IMR-90 (cell line): Measurements from ENCODE around the gene SDC3. TPM values are rescaled to one million over a fixed set of nuclear protein-coding genes. Genes with fewer than 3 reads are reported as not detected.

ENCODE experiments used
- ATAC-seq: fragments of 200-7000 bp; cut with Tn5 transposase; 2 replicates; pipeline ENCODE4 v1.9.1; 2020; ENCODE audit warnings: low read depth, mild to moderate bottlenecking, moderate library complexity
- BruUV-seq: library from RNA; stranded (reverse); fragments of 400-500 nt; replicated peaks from 2 replicates; lab custom pipeline; 2021; lab: Mats Ljungman, UMichigan
- CTCF ChIA-PET: fragments of 300-600 bp; formaldehyde crosslinking; extraction: SDS; loops from one replicate; lab custom pipeline; 2021; ENCODE audit warnings: antibody characterized with exemption; lab: Yijun Ruan, JAX
- POLR2A ChIA-PET: fragments of 300-600 bp; sonication (Branson Sonifier 250); formaldehyde crosslinking; loops from one replicate; lab custom pipeline; 2022; ENCODE audit warnings: antibody characterized with exemption; ENCODE audit not compliant: unreplicated experiment; lab: Charles Lee
- DNase-seq: peaks from one replicate; pipeline ENCODE4 v3.0.0; 2013
- H2AFZ ChIP-seq: replicated peaks from 2 replicates; pipeline ENCODE3; 2013; ENCODE audit warnings: low read length, mild to moderate bottlenecking; ENCODE audit not compliant: poor library complexity
- H2AK5ac ChIP-seq: 2 replicates; pipeline ENCODE4 v1.6.1; 2013; ENCODE audit warnings: low read depth, low read length, inconsistent platforms
- H2AK9ac ChIP-seq: replicated peaks from 2 replicates; pipeline ENCODE3; 2013; ENCODE audit warnings: mild to moderate bottlenecking, low read depth, low read length, moderate library complexity; ENCODE audit not compliant: poor library complexity
- H2BK120ac ChIP-seq: 2 replicates; pipeline ENCODE4 v1.6.1; 2013; ENCODE audit warnings: low read depth, low read length, inconsistent platforms
- H2BK15ac ChIP-seq: 3 replicates; pipeline ENCODE4 v1.6.1; 2013; ENCODE audit warnings: low read depth, low read length, inconsistent platforms
- H2BK20ac ChIP-seq: 2 replicates; pipeline ENCODE4 v1.6.1; 2013; ENCODE audit warnings: low read depth, mild to moderate bottlenecking, inconsistent platforms, low read length, moderate library complexity
- H2BK5ac ChIP-seq: 2 replicates; pipeline ENCODE4 v1.6.1; 2013; ENCODE audit warnings: mild to moderate bottlenecking, low read depth, low read length, inconsistent platforms; ENCODE audit not compliant: poor library complexity, severe bottlenecking
- H3K14ac ChIP-seq: replicated peaks from 2 replicates; pipeline ENCODE4 v1.6.1; 2013; ENCODE audit warnings: low read depth, low read length, inconsistent platforms
- H3K18ac ChIP-seq: 2 replicates; pipeline ENCODE4 v1.6.1; 2013; ENCODE audit warnings: low read depth, low read length, control low read depth
- H3K23ac ChIP-seq: 2 replicates; pipeline ENCODE4 v1.6.1; 2013; ENCODE audit warnings: low read depth, low read length, inconsistent platforms
- H3K27ac ChIP-seq: 2 replicates; pipeline ENCODE4 v1.5.1; 2013; ENCODE audit warnings: mild to moderate bottlenecking, control low read depth, low read length; ENCODE audit not compliant: insufficient read depth
- H3K27me3 ChIP-seq: 2 replicates; pipeline ENCODE4 v1.6.1; 2013; ENCODE audit warnings: low read length; ENCODE audit not compliant: control insufficient read depth, insufficient read depth
- H3K36me3 ChIP-seq: 2 replicates; pipeline ENCODE4 v1.6.1; 2013; ENCODE audit warnings: low read length, mixed read lengths; ENCODE audit not compliant: control insufficient read depth, insufficient read depth
- H3K4ac ChIP-seq: 2 replicates; pipeline ENCODE4 v1.6.1; 2013; ENCODE audit warnings: low read depth, low read length, inconsistent platforms
- H3K4me1 ChIP-seq: 2 replicates; pipeline ENCODE4 v1.6.1; 2013; ENCODE audit warnings: low read length, mixed read lengths; ENCODE audit not compliant: control insufficient read depth, insufficient read depth
- H3K4me2 ChIP-seq: 2 replicates; pipeline ENCODE4 v1.6.1; 2013; ENCODE audit warnings: low read depth, mild to moderate bottlenecking, control low read depth, low read length, moderate library complexity
- H3K4me3 ChIP-seq: 2 replicates; pipeline ENCODE4 v1.5.1; 2013; ENCODE audit warnings: low read depth, mild to moderate bottlenecking, control low read depth, low read length, moderate library complexity; ENCODE audit not compliant: insufficient read depth
- H3K56ac ChIP-seq: 2 replicates; pipeline ENCODE4 v1.6.1; 2013; ENCODE audit warnings: low read length, inconsistent platforms; ENCODE audit not compliant: insufficient read depth; ENCODE audit errors: extremely low read depth
- H3K79me1 ChIP-seq, 2 experiments: 2 replicates each; pipeline ENCODE4 v1.6.1; 2013; ENCODE audit warnings: low read length in 2 of 2, inconsistent platforms in 1 of 2, low read depth in 1 of 2
- H3K9ac ChIP-seq: 2 replicates; pipeline ENCODE4 v1.6.1; 2013; ENCODE audit warnings: low read depth, low read length, control low read depth
- H3K9me1 ChIP-seq: 2 replicates; pipeline ENCODE4 v1.6.1; 2013; ENCODE audit warnings: low read length, inconsistent platforms; ENCODE audit not compliant: insufficient read depth
- H3K9me3 ChIP-seq: 2 replicates; pipeline ENCODE4 v1.6.1; 2013; ENCODE audit warnings: low read length; ENCODE audit not compliant: control insufficient read depth, insufficient read depth
- H4K20me1 ChIP-seq: 2 replicates; pipeline ENCODE4 v1.6.1; 2013; ENCODE audit warnings: low read length, inconsistent platforms; ENCODE audit not compliant: insufficient read depth
- H4K5ac ChIP-seq: 2 replicates; pipeline ENCODE4 v1.6.1; 2013; ENCODE audit warnings: mild to moderate bottlenecking, low read depth, low read length, control low read depth
- H4K8ac ChIP-seq, 2 experiments: 2 replicates each; pipeline ENCODE4 v1.6.1; 2013; ENCODE audit warnings: low read depth in 2 of 2, low read length in 2 of 2, control low read depth in 1 of 2, inconsistent platforms in 1 of 2
- H4K91ac ChIP-seq: 2 replicates; pipeline ENCODE4 v1.6.1; 2013; ENCODE audit warnings: low read depth, low read length, inconsistent platforms; ENCODE audit not compliant: insufficient read depth
- BHLHE40 ChIP-seq: fragments of 150-350 bp; IDR thresholded peaks from 2 replicates; pipeline ENCODE4 v1.6.1; 2016; ENCODE audit warnings: mild to moderate bottlenecking, low read depth, low read length
- CEBPB ChIP-seq: IDR thresholded peaks from 2 replicates; pipeline ENCODE4 v1.6.1; 2012; ENCODE audit warnings: low read depth, low read length, improper control_type of control experiment
- CHD1 ChIP-seq: IDR thresholded peaks from 2 replicates; pipeline ENCODE4 v1.6.1; 2012; ENCODE audit warnings: low read depth, low read length, improper control_type of control experiment
- MAFK ChIP-seq: IDR thresholded peaks from 2 replicates; pipeline ENCODE4 v1.6.1; 2012; ENCODE audit warnings: low read depth, low read length, improper control_type of control experiment
- MAZ ChIP-seq: IDR thresholded peaks from 2 replicates; pipeline ENCODE4 v1.6.1; 2012; ENCODE audit warnings: low read depth, mild to moderate bottlenecking, low read length, improper control_type of control experiment, moderate library complexity, borderline replicate concordance
- MXI1 ChIP-seq: IDR thresholded peaks from 2 replicates; pipeline ENCODE4 v1.6.1; 2012; ENCODE audit warnings: low read depth, mild to moderate bottlenecking, low read length, moderate library complexity, borderline replicate concordance
- NFE2L2 ChIP-seq: fragments of 150-350 bp; IDR thresholded peaks from 2 replicates; pipeline ENCODE4 v1.6.1; 2016; ENCODE audit warnings: low read depth, mild to moderate bottlenecking, low read length
- POLR2A ChIP-seq: IDR thresholded peaks from 2 replicates; pipeline ENCODE4 v1.6.1; 2012; ENCODE audit warnings: mild to moderate bottlenecking, low read depth, low read length
- RAD21 ChIP-seq: IDR thresholded peaks from 2 replicates; pipeline ENCODE4 v1.6.1; 2012; ENCODE audit warnings: low read length, improper control_type of control experiment
- RCOR1 ChIP-seq: IDR thresholded peaks from 2 replicates; pipeline ENCODE4 v1.6.1; 2012; ENCODE audit warnings: mild to moderate bottlenecking, low read length, improper control_type of control experiment; ENCODE audit not compliant: insufficient replicate concordance
- RFX5 ChIP-seq: IDR thresholded peaks from 2 replicates; pipeline ENCODE4 v1.8.0; 2012; ENCODE audit warnings: low read depth, mild to moderate bottlenecking, low read length, moderate library complexity
- SMC3 ChIP-seq: fragments of 150-350 bp; IDR thresholded peaks from 2 replicates; pipeline ENCODE4 v1.6.1; 2016; ENCODE audit warnings: low read depth, mild to moderate bottlenecking, antibody characterized with exemption, low read length, moderate library complexity
- whole genome bisulfite sequencing, 2 experiments: methylation state at CpG; one replicate each; pipeline versions ENCODE4 v1.1.5 to v1.1.7; 2013; ENCODE audit warnings: missing lambda C conversion rate in 2 of 2; ENCODE audit not compliant: insufficient read length in 1 of 2; ENCODE audit errors: extremely low coverage in 2 of 2; 5-methylcytosine and 5-hydroxymethylcytosine counted together
- dilution Hi-C: fragments of 300-500 bp; cut with HindIII; formaldehyde crosslinking; loops from one replicate; pipeline ENCODE4 v1.14.3; 2018; ENCODE audit warnings: low sequenced_read_pairs; ENCODE audit not compliant: unreplicated experiment
- in situ Hi-C: fragments of 300-500 bp; cut with MboI; formaldehyde crosslinking; loops from 3 replicates; pipeline ENCODE4 v1.14.3; 2019; ENCODE audit warnings: low sequenced_read_pairs, inconsistent platforms, mixed read lengths
- intact Hi-C: fragments of 100-400 bp; cut with micrococcal nuclease; formaldehyde crosslinking; loops from 2 replicates; pipeline ENCODE4 v1.10.0; 2022
- polyA plus RNA-seq, 3 experiments: library from polyadenylated mRNA; depleted of rRNA; stranded (reverse); fragments of >200 nt; gene quantifications; 2 replicates each; pipeline ENCODE4 v1.2.3, GENCODE V29; 2012; ENCODE audit warnings: low replicate concordance in 1 of 3
- total RNA-seq: library from RNA; depleted of rRNA; stranded (reverse); fragments of >200 nt; gene quantifications from 2 replicates; pipeline ENCODE4 v1.2.3, GENCODE V29; 2012
- TF ChIP-seq, protein P1 (sequence below): fragments of 150-350 bp; IDR thresholded peaks from 2 replicates; pipeline ENCODE4 v1.6.1; 2017; ENCODE audit warnings: mild to moderate bottlenecking, antibody characterized with exemption, low read length, low read depth
- TF ChIP-seq, protein P2 (sequence below): conservative IDR thresholded peaks from 2 replicates; pipeline ENCODE4 v1.5.1; 2012; ENCODE audit warnings: mild to moderate bottlenecking, low read depth, low read length, improper control_type of control experiment
- TF ChIP-seq, protein P3 (sequence below): fragments of 150-350 bp; IDR thresholded peaks from 2 replicates; pipeline ENCODE4 v1.6.1; 2016; ENCODE audit warnings: low read depth, mild to moderate bottlenecking, low read length, moderate library complexity, borderline replicate concordance

SDC3 gene
- total and polyA plus RNA-seq, 2 of the 4 experiments (the other 2 are of a cell fraction), result 13.1 to 71.5 TPM

DNA sequence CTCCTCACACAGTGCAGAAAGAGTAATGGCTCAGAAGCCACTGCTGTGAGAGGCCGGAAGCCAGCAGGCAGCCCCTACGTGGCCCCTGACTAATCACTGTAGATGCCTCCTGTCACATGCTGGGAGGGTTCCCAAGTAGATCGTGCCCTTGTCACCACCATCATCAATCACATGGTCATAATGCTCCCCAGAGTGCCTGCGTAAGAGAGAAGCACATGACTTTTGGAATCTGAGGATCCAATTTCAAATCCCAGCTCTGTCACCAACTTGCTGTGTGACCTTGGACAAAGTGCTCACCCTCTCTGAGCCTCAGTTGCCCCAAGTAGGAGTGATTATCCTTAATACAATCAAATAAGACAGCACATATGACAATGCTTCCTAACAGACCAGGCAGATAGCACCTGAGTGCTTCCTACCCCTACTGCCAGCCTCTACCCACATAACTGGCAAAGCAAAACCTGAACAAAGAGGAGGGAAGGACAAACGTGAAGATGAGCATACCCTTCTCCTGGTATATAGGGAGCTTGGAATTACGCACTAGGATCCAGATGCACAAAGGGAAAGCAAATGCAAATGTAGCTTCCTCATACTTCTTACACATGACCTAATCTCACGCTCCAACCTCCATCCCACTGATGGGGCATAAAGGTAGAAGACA, 65.7 kb downstream of the SDC3 start:
- no peaks in the 10 kb centered on the region for H4K20me1 ChIP-seq
- no peak overlapping the region for H4K5ac ChIP-seq
- no peak overlapping the region for H4K8ac ChIP-seq
- H3K9ac ChIP-seq, result no peak overlapping the region
- H2AK9ac ChIP-seq, result no peak overlapping the region
- H3K14ac ChIP-seq, result no peak overlapping the region
- H2AFZ ChIP-seq, result no peak overlapping the region
- H3K23ac ChIP-seq, result no peak overlapping the region
- H3K4me1 ChIP-seq, result peaks cover 4% of the 10 kb centered on the region; the same call in 1 of the 2 replicates
- no peaks in the 10 kb centered on the region for H3K36me3 ChIP-seq
- H3K27ac ChIP-seq, result no peak overlapping the region
- H3K56ac ChIP-seq, result no peak overlapping the region
- 23% methylated on average over 3 of the region's 7 CpGs; no CpG with 5 or more reads in 1 of the 2 experiments for WGBS, 2 experiments
- in situ Hi-C loops, result no loop called here
- peaks cover 6% of the 10 kb centered on the region; the same call in 1 of the 2 replicates for H3K9me1 ChIP-seq
- H4K91ac ChIP-seq, result no peak overlapping the region
- H2BK15ac ChIP-seq, result no peak overlapping the region
- no peaks in the 10 kb centered on the region for H3K79me1 ChIP-seq
- H3K27me3 ChIP-seq, result peaks cover 39% of the 10 kb centered on the region
- intact Hi-C loops, result no loop called here
- H2AK5ac ChIP-seq, result no peak overlapping the region
- H2BK120ac ChIP-seq, result no peak overlapping the region
- no peak overlapping the region for H2BK5ac ChIP-seq
- ChIA-PET CTCF (no interaction called here), POLR2A (no interaction called here)
- ATAC-seq, result no peak
- H3K4me3 ChIP-seq, result no peak overlapping the region
- H3K4me2 ChIP-seq, result no peak overlapping the region
- no peak overlapping the region for H2BK20ac ChIP-seq
- H3K9me3 ChIP-seq, result no peaks in the 10 kb centered on the region; the same call in 1 of the 2 replicates
- H3K4ac ChIP-seq, result no peak overlapping the region
- no peak overlapping the region for H3K18ac ChIP-seq
- TF ChIP-seq CHD1 (no peak), MXI1 (no peak), POLR2A (no peak), RFX5 (no peak), CEBPB (no peak), SMC3 (no peak), RAD21 (no peak), MAZ (no peak), BHLHE40 (no peak), RCOR1 (no peak), MAFK (no peak), NFE2L2 (no peak)
- TF ChIP-seq, protein P1, sequence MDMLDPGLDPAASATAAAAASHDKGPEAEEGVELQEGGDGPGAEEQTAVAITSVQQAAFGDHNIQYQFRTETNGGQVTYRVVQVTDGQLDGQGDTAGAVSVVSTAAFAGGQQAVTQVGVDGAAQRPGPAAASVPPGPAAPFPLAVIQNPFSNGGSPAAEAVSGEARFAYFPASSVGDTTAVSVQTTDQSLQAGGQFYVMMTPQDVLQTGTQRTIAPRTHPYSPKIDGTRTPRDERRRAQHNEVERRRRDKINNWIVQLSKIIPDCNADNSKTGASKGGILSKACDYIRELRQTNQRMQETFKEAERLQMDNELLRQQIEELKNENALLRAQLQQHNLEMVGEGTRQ, result no peak
- TF ChIP-seq, protein P2, sequence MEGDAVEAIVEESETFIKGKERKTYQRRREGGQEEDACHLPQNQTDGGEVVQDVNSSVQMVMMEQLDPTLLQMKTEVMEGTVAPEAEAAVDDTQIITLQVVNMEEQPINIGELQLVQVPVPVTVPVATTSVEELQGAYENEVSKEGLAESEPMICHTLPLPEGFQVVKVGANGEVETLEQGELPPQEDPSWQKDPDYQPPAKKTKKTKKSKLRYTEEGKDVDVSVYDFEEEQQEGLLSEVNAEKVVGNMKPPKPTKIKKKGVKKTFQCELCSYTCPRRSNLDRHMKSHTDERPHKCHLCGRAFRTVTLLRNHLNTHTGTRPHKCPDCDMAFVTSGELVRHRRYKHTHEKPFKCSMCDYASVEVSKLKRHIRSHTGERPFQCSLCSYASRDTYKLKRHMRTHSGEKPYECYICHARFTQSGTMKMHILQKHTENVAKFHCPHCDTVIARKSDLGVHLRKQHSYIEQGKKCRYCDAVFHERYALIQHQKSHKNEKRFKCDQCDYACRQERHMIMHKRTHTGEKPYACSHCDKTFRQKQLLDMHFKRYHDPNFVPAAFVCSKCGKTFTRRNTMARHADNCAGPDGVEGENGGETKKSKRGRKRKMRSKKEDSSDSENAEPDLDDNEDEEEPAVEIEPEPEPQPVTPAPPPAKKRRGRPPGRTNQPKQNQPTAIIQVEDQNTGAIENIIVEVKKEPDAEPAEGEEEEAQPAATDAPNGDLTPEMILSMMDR, result no peak
- TF ChIP-seq, protein P3, sequence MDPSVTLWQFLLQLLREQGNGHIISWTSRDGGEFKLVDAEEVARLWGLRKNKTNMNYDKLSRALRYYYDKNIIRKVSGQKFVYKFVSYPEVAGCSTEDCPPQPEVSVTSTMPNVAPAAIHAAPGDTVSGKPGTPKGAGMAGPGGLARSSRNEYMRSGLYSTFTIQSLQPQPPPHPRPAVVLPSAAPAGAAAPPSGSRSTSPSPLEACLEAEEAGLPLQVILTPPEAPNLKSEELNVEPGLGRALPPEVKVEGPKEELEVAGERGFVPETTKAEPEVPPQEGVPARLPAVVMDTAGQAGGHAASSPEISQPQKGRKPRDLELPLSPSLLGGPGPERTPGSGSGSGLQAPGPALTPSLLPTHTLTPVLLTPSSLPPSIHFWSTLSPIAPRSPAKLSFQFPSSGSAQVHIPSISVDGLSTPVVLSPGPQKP, result no peak
- BruUV-seq, result no TSS peak
- peak; percentile 34 for DNase-seq
- dilution Hi-C loops, result no loop called here
